AG04450 (cell line): ENCODE results near the gene PIP5K1B. TPM values are rescaled to one million over a fixed set of nuclear protein-coding genes. Genes with fewer than 3 reads are reported as not detected.

ENCODE experiments used
- CTCF ChIA-PET: fragments of 300-600, 350-600 bp; formaldehyde crosslinking; extraction: SDS; loops from one replicate; lab custom pipeline; 2022; ENCODE audit warnings: antibody characterized with exemption, inconsistent platforms; lab: Charles Lee
- POLR2A ChIA-PET: fragments of 350-600 bp; formaldehyde crosslinking; extraction: SDS; loops from one replicate; lab custom pipeline; 2021; ENCODE audit warnings: antibody characterized with exemption, inconsistent platforms; lab: Yijun Ruan, JAX
- DNase-seq: peaks from one replicate; pipeline ENCODE4 v3.0.0-alpha.2; 2011; ENCODE audit warnings: low read depth, low spot score
- H3K27ac ChIP-seq: one replicate; pipeline ENCODE4 v1.5.1; 2012; ENCODE audit warnings: low read depth, low read length, control low read depth
- H3K27me3 ChIP-seq: one replicate; pipeline ENCODE4 v1.6.0; 2012; ENCODE audit warnings: low read length; ENCODE audit not compliant: control insufficient read depth, insufficient read depth
- H3K4me3 ChIP-seq: 2 replicates; pipeline ENCODE4 v1.5.1; 2011; ENCODE audit warnings: mild to moderate bottlenecking, low read depth, low read length, control low read depth
- H3K9me3 ChIP-seq: 2 replicates; pipeline ENCODE4 v1.5.1; 2012; ENCODE audit warnings: low read length; ENCODE audit not compliant: control insufficient read depth, insufficient read depth
- CTCF ChIP-seq: IDR thresholded peaks from 2 replicates; pipeline ENCODE4 v1.5.1; 2011; ENCODE audit warnings: low read depth, low read length, control low read depth, inconsistent platforms
- polyA plus RNA-seq: library from polyadenylated mRNA; depleted of rRNA; stranded (reverse); fragments of >200 nt; gene quantifications from 2 replicates; pipeline ENCODE4 v1.2.3, GENCODE V29; 2011

Gene PIP5K1B
- polyA plus RNA-seq, 1 experiment = not detected

- no peak for TF ChIP-seq CTCF
- POLR2A ChIA-PET = no interaction called here
- H3K4me3 ChIP-seq = no peak overlapping the region
- no peak for DNase-seq
- no peaks in the 10 kb centered on the region for H3K9me3 ChIP-seq
- CTCF ChIA-PET = no interaction called here
- no peak overlapping the region for H3K27ac ChIP-seq
- H3K27me3 ChIP-seq = no peaks in the 10 kb centered on the region
Observed at GRCh38 chr9:68975365-68976043, 270.5 kb downstream of the PIP5K1B start.

- Histone ChIP-seq H3K9me3 (no peaks in the 10 kb centered on the region), H3K4me3 (no peak overlapping the region), H3K27ac (no peak overlapping the region), H3K27me3 (no peaks in the 10 kb centered on the region)
- ChIA-PET CTCF (no interaction called here), POLR2A (no interaction called here)
- no peak for TF ChIP-seq CTCF
- DNase-seq = no peak
Observed at GRCh38 chr9:68978066-68978465, 273.0 kb downstream of the PIP5K1B start.

- CTCF ChIA-PET = no interaction called here
Observed at GRCh38 chr9:68978501-68978900, 273.5 kb downstream of the PIP5K1B start.

GRCh38 chr9:68979538-68980314 is 274.7 kb downstream of the PIP5K1B start:
- H3K9me3 ChIP-seq = no peaks in the 10 kb centered on the region
- H3K4me3 ChIP-seq = no peak overlapping the region
- no peak overlapping the region for H3K27ac ChIP-seq
- H3K27me3 ChIP-seq = no peaks in the 10 kb centered on the region
- ChIA-PET CTCF (interaction anchor here (1.5 kb wide), 1 partner anchor 18 kb away, joined by 3 read pairs; no protein-coding TSS in a partner anchor), POLR2A (no interaction called here)
- no peak for DNase-seq
- TF ChIP-seq CTCF = no peak

More at GRCh38 chr9:68978501-68978900, 273.5 kb downstream of the PIP5K1B start:
- no peak for TF ChIP-seq CTCF
- Histone ChIP-seq H3K9me3 (no peaks in the 10 kb centered on the region), H3K27ac (no peak overlapping the region), H3K27me3 (no peaks in the 10 kb centered on the region), H3K4me3 (no peak overlapping the region)
- DNase-seq = no peak
- POLR2A ChIA-PET = no interaction called here
